HEK293 (cell line): ENCODE measurements around the gene PRR14L.

Source experiments
- AEBP2 ChIP-seq: fragments of 450-650 bp; formaldehyde crosslinking; IDR thresholded peaks from 2 replicates; pipeline ENCODE4 v1.5.1; 2016; ENCODE audit warnings: missing biosample characterization, missing genetic modification characterization, borderline replicate concordance
- HOXA7 ChIP-seq: sonication (generic); formaldehyde crosslinking; IDR thresholded peaks from 2 replicates; pipeline ENCODE4 v1.8.1; 2022; ENCODE audit warnings: missing genetic modification reagents, borderline replicate concordance
- KLF8 ChIP-seq: fragments of 450-650 bp; formaldehyde crosslinking; IDR thresholded peaks from 2 replicates; pipeline ENCODE4 v1.5.1; 2016; ENCODE audit warnings: missing biosample characterization, missing genetic modification characterization
- MEIS1 ChIP-seq: sonication (generic); formaldehyde crosslinking; IDR thresholded peaks from 2 replicates; pipeline ENCODE4 v1.8.1; 2022; ENCODE audit warnings: missing genetic modification reagents, mild to moderate bottlenecking, borderline replicate concordance
- OSR2 ChIP-seq: fragments of 450-650 bp; formaldehyde crosslinking; IDR thresholded peaks from 2 replicates; pipeline ENCODE4 v1.5.1; 2016; ENCODE audit warnings: missing biosample characterization, missing genetic modification characterization
- OVOL3 ChIP-seq: fragments of 450-650 bp; formaldehyde crosslinking; IDR thresholded peaks from 2 replicates; pipeline ENCODE4 v1.5.1; 2016; ENCODE audit warnings: missing biosample characterization, missing genetic modification characterization
- PRDM4 ChIP-seq: fragments of 450-650 bp; formaldehyde crosslinking; IDR thresholded peaks from 2 replicates; pipeline ENCODE4 v1.5.1; 2017; ENCODE audit warnings: missing biosample characterization, missing genetic modification characterization
- TCF7L2 ChIP-seq: IDR thresholded peaks from 2 replicates; pipeline ENCODE4 v1.6.1; 2011; ENCODE audit warnings: low read depth, mild to moderate bottlenecking, inconsistent platforms, low read length, moderate library complexity, borderline replicate concordance
- YY1 ChIP-seq: fragments of 450-650 bp; formaldehyde crosslinking; IDR thresholded peaks from 2 replicates; pipeline ENCODE4 v1.5.1; 2018; ENCODE audit warnings: missing biosample characterization, missing genetic modification characterization
- ZBTB1 ChIP-seq: fragments of 450-650 bp; formaldehyde crosslinking; IDR thresholded peaks from 2 replicates; pipeline ENCODE4 v1.5.1; 2016; ENCODE audit warnings: missing biosample characterization, missing genetic modification characterization
- ZBTB44 ChIP-seq: fragments of 450-650 bp; IDR thresholded peaks from 2 replicates; pipeline ENCODE4 v1.5.1; 2018; ENCODE audit warnings: missing biosample characterization, mild to moderate bottlenecking, missing genetic modification characterization
- ZBTB7A ChIP-seq: fragments of 450-650 bp; formaldehyde crosslinking; IDR thresholded peaks from 2 replicates; pipeline ENCODE4 v1.5.1; 2016; ENCODE audit warnings: low read depth, missing biosample characterization, missing genetic modification characterization
- ZNF292 ChIP-seq: fragments of 450-650 bp; formaldehyde crosslinking; IDR thresholded peaks from 2 replicates; pipeline ENCODE4 v1.5.1; 2016; ENCODE audit warnings: low read depth, missing biosample characterization, missing genetic modification characterization, borderline replicate concordance
- ZNF404 ChIP-seq: fragments of 450-650 bp; formaldehyde crosslinking; IDR thresholded peaks from 2 replicates; pipeline ENCODE4 v1.5.1; 2017; ENCODE audit warnings: missing biosample characterization, missing genetic modification characterization
- ZNF510 ChIP-seq: fragments of 450-650 bp; formaldehyde crosslinking; IDR thresholded peaks from 2 replicates; pipeline ENCODE4 v1.5.1; 2018; ENCODE audit warnings: mild to moderate bottlenecking, missing genetic modification characterization, missing biosample characterization; ENCODE audit not compliant: insufficient replicate concordance
- ZNF555 ChIP-seq: fragments of 450-650 bp; formaldehyde crosslinking; conservative IDR thresholded peaks from 2 replicates; pipeline ENCODE4 v1.5.1; 2017; ENCODE audit warnings: missing biosample characterization, mild to moderate bottlenecking, missing genetic modification characterization, inconsistent platforms
- ZNF585B ChIP-seq: fragments of 450-650 bp; formaldehyde crosslinking; IDR thresholded peaks from 2 replicates; pipeline ENCODE4 v1.5.1; 2016; ENCODE audit warnings: missing biosample characterization, missing genetic modification characterization
- ZNF621 ChIP-seq: fragments of 450-650 bp; formaldehyde crosslinking; IDR thresholded peaks from 2 replicates; pipeline ENCODE4 v1.5.1; 2017; ENCODE audit warnings: missing biosample characterization, missing genetic modification characterization
- ZNF670 ChIP-seq: fragments of 450-650 bp; formaldehyde crosslinking; IDR thresholded peaks from 2 replicates; pipeline ENCODE4 v1.5.1; 2016; ENCODE audit warnings: missing biosample characterization, missing genetic modification characterization, low read depth
- ZNF76 ChIP-seq: fragments of 450-650 bp; formaldehyde crosslinking; IDR thresholded peaks from 2 replicates; pipeline ENCODE4; 2016; ENCODE audit warnings: low read depth, missing biosample characterization, missing genetic modification characterization, borderline replicate concordance
- ZNF776 ChIP-seq: fragments of 450-650 bp; formaldehyde crosslinking; IDR thresholded peaks from 2 replicates; pipeline ENCODE4 v1.5.0; 2017; ENCODE audit warnings: missing biosample characterization, missing genetic modification characterization, borderline replicate concordance
- ZNF777 ChIP-seq: fragments of 450-650 bp; formaldehyde crosslinking; IDR thresholded peaks from 2 replicates; pipeline ENCODE4 v1.5.1; 2017; ENCODE audit warnings: missing biosample characterization, missing genetic modification characterization, borderline replicate concordance
- ZXDB ChIP-seq: fragments of 450-650 bp; formaldehyde crosslinking; IDR thresholded peaks from 2 replicates; pipeline ENCODE4 v1.5.1; 2016; ENCODE audit warnings: missing biosample characterization, missing genetic modification characterization
- TF ChIP-seq, protein P1 (sequence below): fragments of 450-650 bp; formaldehyde crosslinking; IDR thresholded peaks from 2 replicates; pipeline ENCODE4 v1.5.1; 2016; ENCODE audit warnings: missing biosample characterization, missing genetic modification characterization
- TF ChIP-seq, protein P2 (sequence below): fragments of 450-650 bp; formaldehyde crosslinking; IDR thresholded peaks from 2 replicates; pipeline ENCODE4 v1.5.1; 2017; ENCODE audit warnings: missing biosample characterization, missing genetic modification characterization
- TF ChIP-seq, protein P3 (sequence below): fragments of 450-650 bp; formaldehyde crosslinking; IDR thresholded peaks from 2 replicates; pipeline ENCODE4 v1.5.1; 2016; ENCODE audit warnings: missing biosample characterization, missing genetic modification characterization
- TF ChIP-seq, protein P4 (sequence below): fragments of 450-650 bp; formaldehyde crosslinking; IDR thresholded peaks from 2 replicates; pipeline ENCODE4 v1.5.1; 2016; ENCODE audit warnings: missing biosample characterization, missing genetic modification characterization

Gene PRR14L

GRCh38 chr22:31753634-31754501, 3.9 kb upstream of the PRR14L start, which contains the start of gene DEPDC5 (continued):
- no peak for TF ChIP-seq YY1
- TF ChIP-seq, protein P1, sequence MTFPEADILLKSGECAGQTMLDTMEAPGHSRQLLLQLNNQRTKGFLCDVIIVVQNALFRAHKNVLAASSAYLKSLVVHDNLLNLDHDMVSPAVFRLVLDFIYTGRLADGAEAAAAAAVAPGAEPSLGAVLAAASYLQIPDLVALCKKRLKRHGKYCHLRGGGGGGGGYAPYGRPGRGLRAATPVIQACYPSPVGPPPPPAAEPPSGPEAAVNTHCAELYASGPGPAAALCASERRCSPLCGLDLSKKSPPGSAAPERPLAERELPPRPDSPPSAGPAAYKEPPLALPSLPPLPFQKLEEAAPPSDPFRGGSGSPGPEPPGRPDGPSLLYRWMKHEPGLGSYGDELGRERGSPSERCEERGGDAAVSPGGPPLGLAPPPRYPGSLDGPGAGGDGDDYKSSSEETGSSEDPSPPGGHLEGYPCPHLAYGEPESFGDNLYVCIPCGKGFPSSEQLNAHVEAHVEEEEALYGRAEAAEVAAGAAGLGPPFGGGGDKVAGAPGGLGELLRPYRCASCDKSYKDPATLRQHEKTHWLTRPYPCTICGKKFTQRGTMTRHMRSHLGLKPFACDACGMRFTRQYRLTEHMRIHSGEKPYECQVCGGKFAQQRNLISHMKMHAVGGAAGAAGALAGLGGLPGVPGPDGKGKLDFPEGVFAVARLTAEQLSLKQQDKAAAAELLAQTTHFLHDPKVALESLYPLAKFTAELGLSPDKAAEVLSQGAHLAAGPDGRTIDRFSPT (tag by site-specific recombination) = peak; percentile 36; the same call in 1 of the 2 replicates
- TF ChIP-seq AEBP2 = no peak
- no peak for TF ChIP-seq MEIS1 (CRISPR knock-in tag)
- no peak for TF ChIP-seq OVOL3 (tag by site-specific recombination)
- peak; percentile 15; the same call in 1 of the 2 replicates for TF ChIP-seq ZBTB7A (tag by site-specific recombination)
- peak; percentile 95 for TF ChIP-seq KLF8 (tag by site-specific recombination)
- peak; percentile 82 for TF ChIP-seq ZNF76 (tag by site-specific recombination)
- TF ChIP-seq ZNF776 = no peak
- TF ChIP-seq ZNF404 (tag by site-specific recombination) = no peak
- TF ChIP-seq, protein P2, sequence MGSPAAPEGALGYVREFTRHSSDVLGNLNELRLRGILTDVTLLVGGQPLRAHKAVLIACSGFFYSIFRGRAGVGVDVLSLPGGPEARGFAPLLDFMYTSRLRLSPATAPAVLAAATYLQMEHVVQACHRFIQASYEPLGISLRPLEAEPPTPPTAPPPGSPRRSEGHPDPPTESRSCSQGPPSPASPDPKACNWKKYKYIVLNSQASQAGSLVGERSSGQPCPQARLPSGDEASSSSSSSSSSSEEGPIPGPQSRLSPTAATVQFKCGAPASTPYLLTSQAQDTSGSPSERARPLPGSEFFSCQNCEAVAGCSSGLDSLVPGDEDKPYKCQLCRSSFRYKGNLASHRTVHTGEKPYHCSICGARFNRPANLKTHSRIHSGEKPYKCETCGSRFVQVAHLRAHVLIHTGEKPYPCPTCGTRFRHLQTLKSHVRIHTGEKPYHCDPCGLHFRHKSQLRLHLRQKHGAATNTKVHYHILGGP (tag by site-specific recombination) = no peak
- TF ChIP-seq OSR2 (tag by site-specific recombination) = no peak
- TF ChIP-seq ZNF292 (tag by site-specific recombination) = no peak
- TF ChIP-seq ZNF555 (tag by site-specific recombination) = no peak
- TF ChIP-seq PRDM4 (tag by site-specific recombination) = no peak; the same call in 1 of the 2 replicates
- TF ChIP-seq ZXDB (tag by site-specific recombination) = no peak; the same call in 1 of the 2 replicates
- TF ChIP-seq HOXA7 (CRISPR knock-in tag) = no peak
- TF ChIP-seq, protein P3, sequence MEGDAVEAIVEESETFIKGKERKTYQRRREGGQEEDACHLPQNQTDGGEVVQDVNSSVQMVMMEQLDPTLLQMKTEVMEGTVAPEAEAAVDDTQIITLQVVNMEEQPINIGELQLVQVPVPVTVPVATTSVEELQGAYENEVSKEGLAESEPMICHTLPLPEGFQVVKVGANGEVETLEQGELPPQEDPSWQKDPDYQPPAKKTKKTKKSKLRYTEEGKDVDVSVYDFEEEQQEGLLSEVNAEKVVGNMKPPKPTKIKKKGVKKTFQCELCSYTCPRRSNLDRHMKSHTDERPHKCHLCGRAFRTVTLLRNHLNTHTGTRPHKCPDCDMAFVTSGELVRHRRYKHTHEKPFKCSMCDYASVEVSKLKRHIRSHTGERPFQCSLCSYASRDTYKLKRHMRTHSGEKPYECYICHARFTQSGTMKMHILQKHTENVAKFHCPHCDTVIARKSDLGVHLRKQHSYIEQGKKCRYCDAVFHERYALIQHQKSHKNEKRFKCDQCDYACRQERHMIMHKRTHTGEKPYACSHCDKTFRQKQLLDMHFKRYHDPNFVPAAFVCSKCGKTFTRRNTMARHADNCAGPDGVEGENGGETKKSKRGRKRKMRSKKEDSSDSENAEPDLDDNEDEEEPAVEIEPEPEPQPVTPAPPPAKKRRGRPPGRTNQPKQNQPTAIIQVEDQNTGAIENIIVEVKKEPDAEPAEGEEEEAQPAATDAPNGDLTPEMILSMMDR = no peak
- no peak for TF ChIP-seq ZNF585B
- no peak for TF ChIP-seq TCF7L2
- no peak for TF ChIP-seq ZNF621 (tag by site-specific recombination)
- TF ChIP-seq ZNF510 (tag by site-specific recombination) = no peak
- no peak for TF ChIP-seq ZBTB44
- 0 out of 2 replicates have a peak, but pooled peaks have one; percentile 33 for TF ChIP-seq ZBTB1 (tag by site-specific recombination)
- TF ChIP-seq ZNF777 (tag by site-specific recombination) = no peak
- TF ChIP-seq ZNF670 (tag by site-specific recombination) = no peak
- TF ChIP-seq, protein P4, sequence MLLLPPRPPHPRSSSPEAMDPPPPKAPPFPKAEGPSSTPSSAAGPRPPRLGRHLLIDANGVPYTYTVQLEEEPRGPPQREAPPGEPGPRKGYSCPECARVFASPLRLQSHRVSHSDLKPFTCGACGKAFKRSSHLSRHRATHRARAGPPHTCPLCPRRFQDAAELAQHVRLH = peak; percentile 86
